Posterior vena cava (tissue), 2 donors: ENCODE measurements around the gene ITM2A. TPM values are rescaled to one million over a fixed set of nuclear protein-coding genes. Genes with fewer than 3 reads are reported as not detected.
A peak's percentile ranks its signal among the peaks of the same experiment; 100 is the strongest.

ENCODE experiments used
- DNase-seq: peaks from one replicate; pipeline ENCODE4 v3.0.0-alpha.2; 2020; ENCODE audit warnings: low spot score
- intact Hi-C, 2 donors: fragments of 100-400 bp; cut with DNase I; formaldehyde crosslinking; loops; one replicate each; pipeline versions ENCODE4 v1.14.1 to v1.14.2; 2022 to 2023
- long read RNA-seq, 2 donors: library from polyadenylated mRNA; unstranded; transcript quantifications; one replicate each; pipeline ENCODE4 v2.0.0, GENCODE V29; 2020 to 2021
- total RNA-seq, 2 donors: library from RNA; stranded (reverse); fragmentation: NEBNext Ultra II Directional; extraction: Animal tissue kit (Norgen Biotek cat#: 25700); gene quantifications; one replicate each; pipeline ENCODE4 v1.2.1, GENCODE V29; 2021
- donor health status: DM: yes; HTN: yes; CAD: no.
- donor health status: DM: yes; HTN: yes; CAD: no.

ITM2A gene
- 100 to 1,000 TPM in 1 of 2 donors, 10 to 100 TPM in 1; 67.0 to 129 TPM for total RNA-seq
- long read RNA-seq, donor 1, transcript ITM2A-201 (6 exons, 1,641 nt) = major isoform, 39 of 47 reads
- long read RNA-seq, donor 1, partial matches to known transcripts = 3 of 47 reads
- long read RNA-seq, donor 1, other reads (novel, unspliced or antisense) = 2 of 47 reads
- long read RNA-seq, donor 2, transcript ITM2A-201 (6 exons, 1,641 nt) = major isoform, 81 of 94 reads
- long read RNA-seq, donor 2, partial matches to known transcripts = 0 of 94 reads
- long read RNA-seq, donor 2, other reads (novel, unspliced or antisense) = 9 of 94 reads

DNA sequence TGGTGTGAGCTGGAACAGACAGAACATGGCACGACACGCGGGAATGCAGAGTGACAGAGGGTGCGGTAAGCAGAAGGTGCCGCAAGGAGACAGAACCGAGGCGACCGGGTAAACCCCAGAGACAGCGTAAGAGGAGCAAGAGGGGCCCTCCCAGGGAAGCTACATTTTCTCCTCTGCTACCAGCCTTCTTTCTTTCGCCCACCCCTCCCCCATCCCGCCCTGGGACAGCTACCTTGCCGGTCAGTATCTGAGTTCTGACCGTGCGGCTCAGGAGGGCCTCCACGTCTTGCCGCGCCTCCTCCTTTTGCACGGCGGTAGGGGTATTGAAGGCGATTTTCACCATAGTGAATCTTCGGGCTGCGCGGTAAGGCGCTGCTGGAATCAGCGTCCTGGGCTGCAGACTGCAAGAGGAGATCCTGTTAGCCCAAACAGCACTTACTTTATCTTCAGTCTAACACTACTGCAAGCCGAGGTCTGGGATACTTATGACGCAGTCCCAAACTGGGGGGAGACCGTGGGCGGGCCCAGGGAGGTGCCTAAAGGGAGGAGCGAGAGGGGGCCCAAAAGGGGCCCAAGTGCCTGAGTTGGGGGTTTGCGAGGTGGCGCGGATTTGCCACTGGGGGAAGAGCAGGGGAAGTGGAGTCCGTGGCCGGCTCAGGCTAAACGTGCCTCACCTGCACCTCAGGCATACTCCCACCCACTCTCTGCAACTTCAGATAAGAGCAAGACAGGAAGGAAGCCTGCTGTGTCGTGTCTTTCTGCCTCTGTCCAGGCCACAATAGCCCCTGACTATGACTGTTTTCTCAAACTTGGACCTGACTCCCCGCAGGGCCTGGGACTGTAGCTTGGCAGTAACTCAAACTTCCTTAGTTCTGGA lies at the start of gene ITM2A:
ITM2A (minus strand) TSS at position 462 of the 877 bp plus-strand sequence; CDS start at position 343, 119 bp downstream.
- peak; percentile 85 for DNase-seq
- intact Hi-C loops = no loop called here

DNA sequence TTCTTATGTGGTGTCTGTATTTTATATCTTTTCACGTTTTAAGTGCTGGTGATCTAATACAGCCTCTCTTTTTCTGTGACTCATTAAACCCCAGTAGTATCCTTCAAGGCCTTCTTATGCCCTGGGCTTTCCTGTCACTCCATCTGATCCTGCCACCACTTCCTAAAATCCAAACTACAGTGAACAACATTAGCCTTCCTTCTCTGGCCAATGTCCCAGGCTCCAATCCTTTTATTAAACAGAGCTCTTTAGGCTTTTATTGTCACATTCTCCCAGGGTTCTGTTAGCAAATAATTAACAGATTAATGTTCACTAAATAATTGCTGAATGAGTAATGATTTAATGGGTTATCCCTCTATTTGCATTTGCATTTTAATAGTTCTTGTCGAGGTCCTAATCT lies 47.9 kb upstream of the ITM2A start:
- no peak for DNase-seq
- intact Hi-C loops = no loop called here

DNA sequence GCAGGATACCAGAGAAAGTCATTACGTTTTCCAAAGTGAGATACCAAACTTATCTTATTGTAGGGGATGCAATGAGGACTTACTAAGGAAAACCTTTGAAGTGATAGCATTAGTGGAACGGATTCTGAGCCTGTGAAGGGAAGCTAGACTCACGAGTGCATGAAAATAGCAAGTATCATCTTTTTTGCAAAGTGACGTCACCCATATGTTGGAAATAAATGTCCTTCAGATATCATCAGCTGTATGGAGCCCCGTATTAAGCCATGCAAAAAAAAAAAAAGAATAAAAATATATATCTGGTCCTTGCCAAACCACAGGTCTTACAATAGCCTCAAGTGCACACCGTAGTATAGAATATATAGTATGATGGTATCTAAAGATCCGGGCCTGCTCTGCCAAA lies 46.8 kb upstream of the ITM2A start:
- intact Hi-C loops = no loop called here
- DNase-seq = no peak

DNA sequence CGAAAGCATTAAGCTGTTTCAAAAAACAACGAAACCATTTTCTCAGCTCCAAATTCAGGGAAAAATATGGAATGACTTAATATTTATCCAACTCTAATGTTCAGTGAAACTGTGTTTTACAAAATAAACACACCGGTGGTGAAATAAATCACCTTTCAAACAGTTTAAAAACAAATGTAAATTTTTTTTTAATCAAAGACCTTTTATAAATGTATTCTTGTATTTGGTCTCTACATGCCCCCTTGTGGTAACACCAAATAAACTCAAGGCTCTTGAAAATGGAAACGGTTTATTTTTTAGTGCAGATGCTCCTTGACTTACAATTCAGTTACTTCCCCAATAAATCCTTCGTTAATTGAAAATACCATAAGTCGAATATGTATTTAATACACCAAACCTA lies 45.8 kb upstream of the ITM2A start:
- intact Hi-C loops = no loop called here
- DNase-seq = no peak

GRCh38 chrX:79412166-79412565 lies 45.0 kb upstream of the ITM2A start:
- intact Hi-C loops = no loop called here
- DNase-seq = no peak

- intact Hi-C loops = loop anchor here in 1 of 2 donors (5.0 kb wide), 1 partner anchor 1297 kb away; no protein-coding TSS in a partner anchor
- no peak for DNase-seq
Observed at GRCh38 chrX:79409657-79410056, 42.5 kb upstream of the ITM2A start.

GRCh38 chrX:79408623-79409322 lies 41.6 kb upstream of the ITM2A start:
- intact Hi-C loops = loop anchor here in 1 of 2 donors (5.0 kb wide), 1 partner anchor 1296 kb away; no protein-coding TSS in a partner anchor
- DNase-seq = no peak

GRCh38 chrX:79400623-79401022 lies 33.5 kb upstream of the ITM2A start:
- no peak for DNase-seq
- intact Hi-C loops = no loop called here

- intact Hi-C loops = no loop called here
- no peak for DNase-seq
Observed at GRCh38 chrX:79375340-79375739, 8.2 kb upstream of the ITM2A start.

GRCh38 chrX:79371640-79372039 lies 4.5 kb upstream of the ITM2A start:
- intact Hi-C loops = no loop called here

GRCh38 chrX:79371101-79371500 lies 4.0 kb upstream of the ITM2A start:
- DNase-seq = no peak
- intact Hi-C loops = no loop called here

More at GRCh38 chrX:79371640-79372039, 4.5 kb upstream of the ITM2A start:
- no peak for DNase-seq

GRCh38 chrX:79369871-79370270 lies 2.7 kb upstream of the ITM2A start:
- DNase-seq = no peak
- intact Hi-C loops = no loop called here

- no peak for DNase-seq
- intact Hi-C loops = no loop called here
Observed at GRCh38 chrX:79368441-79368840, 1.3 kb upstream of the ITM2A start.

- no peak for DNase-seq
- intact Hi-C loops = no loop called here
Observed at GRCh38 chrX:79367907-79368306, 773 bp upstream of the ITM2A start.

DNA sequence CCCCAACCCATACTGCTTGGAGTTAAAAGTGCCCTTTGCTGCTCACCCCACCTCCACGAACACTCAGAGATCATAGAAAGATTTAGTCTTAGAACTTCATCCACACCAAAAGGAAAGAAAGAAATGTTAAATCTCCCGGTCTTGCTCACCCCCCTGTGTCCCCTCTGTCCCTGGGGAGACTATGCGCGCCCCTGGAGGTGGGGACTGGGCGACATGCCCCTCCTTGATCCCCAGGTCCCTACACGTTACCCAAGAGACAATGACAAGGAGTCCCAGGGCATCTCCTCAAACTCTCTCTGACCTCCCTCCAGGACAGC lies 620 bp downstream of the ITM2A start:
- intact Hi-C loops = no loop called here
- no peak for DNase-seq

GRCh38 chrX:79365591-79365990 lies 1.5 kb downstream of the ITM2A start:
- DNase-seq = no peak
- intact Hi-C loops = no loop called here

DNA sequence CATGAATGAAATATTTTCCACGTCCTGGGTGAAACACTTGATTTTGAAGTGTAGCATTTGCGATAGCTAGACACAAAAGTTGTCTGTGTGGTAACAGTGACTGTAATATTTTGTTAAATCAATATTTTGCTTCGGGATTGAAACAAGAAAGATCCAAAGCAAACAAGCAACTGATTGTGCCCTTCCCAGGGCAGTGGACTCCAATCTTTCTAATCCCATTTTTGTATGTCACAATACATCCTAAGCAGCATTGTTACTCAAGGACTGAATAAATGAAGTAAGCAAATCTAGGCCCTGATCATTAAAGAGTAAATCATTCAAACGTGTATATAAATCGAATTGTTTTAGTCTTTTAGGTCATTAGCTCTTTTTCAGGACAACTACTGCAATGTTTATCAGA lies 2.8 kb downstream of the ITM2A start:
- intact Hi-C loops = no loop called here
- DNase-seq = no peak

- intact Hi-C loops = no loop called here
- no peak for DNase-seq
Observed at GRCh38 chrX:79361192-79361870, 5.8 kb downstream of the ITM2A start.
